NCI-H524 (cell line): ENCODE data around the gene VMAC.
"Not testable (repeated sequence)": the region's sequence is repeated elsewhere in the genome, so short reads cannot be mapped to it uniquely, and the experiment has no call there.

ENCODE experiments used
- DNase-seq, 2 experiments: peaks; one replicate each; lab custom pipeline; 2025; lab: John Stamatoyannopoulos, UW

Gene VMAC

GRCh38 chr19:5883157-5883873 is 21.4 kb upstream of the VMAC start:
- DNase-seq = not testable (repeated sequence)

- not testable (repeated sequence) for DNase-seq
Observed at GRCh38 chr19:5884065-5884811, 20.4 kb upstream of the VMAC start.

- no peak for DNase-seq
Observed at GRCh38 chr19:5889288-5889971, 15.2 kb upstream of the VMAC start.

- no peak for DNase-seq
Observed at GRCh38 chr19:5890099-5890498, 14.6 kb upstream of the VMAC start.

- DNase-seq = no peak
Observed at GRCh38 chr19:5891572-5891937, 13.1 kb upstream of the VMAC start.

- peak in 1 of 2 experiments; percentile 65 for DNase-seq
Observed at GRCh38 chr19:5891938-5892771, 12.5 kb upstream of the VMAC start.

GRCh38 chr19:5892772-5893275 is 11.8 kb upstream of the VMAC start:
- DNase-seq = no peak

- no peak for DNase-seq
Observed at GRCh38 chr19:5893296-5893903, 11.3 kb upstream of the VMAC start.

- no peak for DNase-seq
Observed at GRCh38 chr19:5893907-5894703, 10.6 kb upstream of the VMAC start.

GRCh38 chr19:5894704-5895349 is 9.8 kb upstream of the VMAC start:
- DNase-seq = no peak

GRCh38 chr19:5895409-5895808 is 9.3 kb upstream of the VMAC start:
- DNase-seq = no peak

- no peak for DNase-seq
Observed at GRCh38 chr19:5895890-5896289, 8.8 kb upstream of the VMAC start.

- no peak for DNase-seq
Observed at GRCh38 chr19:5896365-5897076, 8.2 kb upstream of the VMAC start.

- DNase-seq = no peak
Observed at GRCh38 chr19:5897189-5897969, 7.3 kb upstream of the VMAC start.

GRCh38 chr19:5899728-5900526 is 4.7 kb upstream of the VMAC start:
- no peak for DNase-seq

- no peak for DNase-seq
Observed at GRCh38 chr19:5900976-5901375, 3.7 kb upstream of the VMAC start.

- DNase-seq = no peak
Observed at GRCh38 chr19:5903056-5903623, 1.5 kb upstream of the VMAC start.
